GM10248 (cell line): ENCODE results near the gene PAX5.

Experiments
- CTCF ChIA-PET: fragments of 300-600 bp; sonication (Branson Sonifier 250); formaldehyde crosslinking; extraction: SDS; loops from one replicate; lab custom pipeline; 2021; ENCODE audit warnings: antibody characterized with exemption; lab: Yijun Ruan, JAX
- POLR2A ChIA-PET: fragments of 350-650 bp; sonication (Branson Sonifier 250); formaldehyde crosslinking; extraction: SDS; loops from one replicate; lab custom pipeline; 2020; ENCODE audit warnings: antibody characterized with exemption; lab: Yijun Ruan, JAX
- DNase-seq: peaks from one replicate; pipeline ENCODE4 v3.0.0; 2012; ENCODE audit errors: extremely low spot score
- TF ChIP-seq, protein P1 (sequence below): IDR thresholded peaks from 2 replicates; pipeline ENCODE4 v1.5.1; 2012; ENCODE audit warnings: mild to moderate bottlenecking, low read depth; ENCODE audit errors: extremely low read depth, missing control alignments, control extremely low read depth

The PAX5 gene

GRCh38 chr9:36911601-36912412 lies 122.3 kb downstream of the PAX5 start:
- TF ChIP-seq, protein P1, sequence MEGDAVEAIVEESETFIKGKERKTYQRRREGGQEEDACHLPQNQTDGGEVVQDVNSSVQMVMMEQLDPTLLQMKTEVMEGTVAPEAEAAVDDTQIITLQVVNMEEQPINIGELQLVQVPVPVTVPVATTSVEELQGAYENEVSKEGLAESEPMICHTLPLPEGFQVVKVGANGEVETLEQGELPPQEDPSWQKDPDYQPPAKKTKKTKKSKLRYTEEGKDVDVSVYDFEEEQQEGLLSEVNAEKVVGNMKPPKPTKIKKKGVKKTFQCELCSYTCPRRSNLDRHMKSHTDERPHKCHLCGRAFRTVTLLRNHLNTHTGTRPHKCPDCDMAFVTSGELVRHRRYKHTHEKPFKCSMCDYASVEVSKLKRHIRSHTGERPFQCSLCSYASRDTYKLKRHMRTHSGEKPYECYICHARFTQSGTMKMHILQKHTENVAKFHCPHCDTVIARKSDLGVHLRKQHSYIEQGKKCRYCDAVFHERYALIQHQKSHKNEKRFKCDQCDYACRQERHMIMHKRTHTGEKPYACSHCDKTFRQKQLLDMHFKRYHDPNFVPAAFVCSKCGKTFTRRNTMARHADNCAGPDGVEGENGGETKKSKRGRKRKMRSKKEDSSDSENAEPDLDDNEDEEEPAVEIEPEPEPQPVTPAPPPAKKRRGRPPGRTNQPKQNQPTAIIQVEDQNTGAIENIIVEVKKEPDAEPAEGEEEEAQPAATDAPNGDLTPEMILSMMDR = no peak
- POLR2A ChIA-PET = no interaction called here
- CTCF ChIA-PET = interaction anchor here (1.0 to 2.0 kb wide), 5 partner anchors 8 to 81 kb away, joined by 4 to 5 read pairs (median 4); no protein-coding TSS in a partner anchor
- no peak for DNase-seq

- POLR2A ChIA-PET = interaction anchor here (1.0 kb wide), 1 partner anchor 10 kb away, joined by 3 read pairs; no protein-coding TSS in a partner anchor
- CTCF ChIA-PET = interaction anchor here (1.0 to 2.2 kb wide), 4 partner anchors 11 to 40 kb away, joined by 3 to 8 read pairs (median 5); no protein-coding TSS in a partner anchor
- TF ChIP-seq, protein P1 = no peak
- DNase-seq = no peak
These were observed 123.0 kb downstream of the PAX5 start for GRCh38 chr9:36911037-36911436.

DNA sequence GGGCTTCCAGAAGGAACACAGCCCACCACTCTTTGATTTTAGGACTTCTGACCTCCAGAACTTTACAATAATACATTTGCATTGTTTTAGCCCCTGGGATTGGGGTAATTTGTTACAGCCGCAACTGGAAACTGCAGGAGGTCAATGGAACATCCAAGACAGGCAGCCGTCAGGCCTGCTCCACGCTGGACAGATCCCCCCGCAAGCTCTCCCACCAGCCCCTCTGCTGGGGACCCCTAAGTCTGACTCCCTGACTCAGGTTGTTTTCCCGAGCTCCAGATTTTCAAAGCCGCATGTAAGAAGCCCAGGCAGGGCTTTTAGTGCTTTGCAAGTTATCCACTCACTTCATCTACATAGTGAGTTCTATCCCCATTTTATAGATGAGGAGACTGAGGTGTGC lies 127.6 kb downstream of the PAX5 start:
- CTCF ChIA-PET = interaction anchor here (1.3 to 2.5 kb wide), 8 partner anchors 9 to 499 kb away, joined by 3 to 11 read pairs (median 4); no protein-coding TSS in a partner anchor
- DNase-seq = no peak
- POLR2A ChIA-PET = no interaction called here
- TF ChIP-seq, protein P1 = no peak

- no peak for DNase-seq
- ChIA-PET POLR2A (no interaction called here), CTCF (interaction anchor here (1.0 to 1.6 kb wide), 4 partner anchors 13 to 26 kb away, joined by 3 to 6 read pairs (median 4); no protein-coding TSS in a partner anchor)
- TF ChIP-seq, protein P1 = no peak
These were observed 128.7 kb downstream of the PAX5 start for GRCh38 chr9:36905101-36906066.

GRCh38 chr9:36903541-36904435 lies 130.3 kb downstream of the PAX5 start:
- ChIA-PET POLR2A (no interaction called here), CTCF (interaction anchor here (0.9 to 1.6 kb wide), 7 partner anchors 9 to 426 kb away, joined by 3 to 7 read pairs (median 4); no protein-coding TSS in a partner anchor)
- no peak for DNase-seq
- TF ChIP-seq, protein P1 = no peak
